HG03196 (cell line): ENCODE data around the gene SAMD15.
"Not testable (repeated sequence)": the region's sequence is repeated elsewhere in the genome, so short reads cannot be mapped to it uniquely, and the experiment has no call there.

Experiments
- ATAC-seq: cut with Tn5 transposase; IDR thresholded peaks from one replicate; pipeline ENCODE4 v1.9.1; 2021; ENCODE audit not compliant: unreplicated experiment

Gene SAMD15

GRCh38 chr14:77376771-77377501 is at the start of gene SAMD15, which contains the start of gene TMED8:
TSS of gene SAMD15 (plus strand) at chr14:77377379. CDS start at chr14:77377419, 40 bp downstream.
TSS of gene TMED8 (minus strand) at chr14:77377094. CDS start at chr14:77377053, 41 bp downstream.
- peak; percentile 82 for ATAC-seq

GRCh38 chr14:77329872-77330271 is 47.3 kb upstream of the SAMD15 start:
- no peak for ATAC-seq

GRCh38 chr14:77335576-77335975 is 41.6 kb upstream of the SAMD15 start:
- no peak for ATAC-seq

- not testable (repeated sequence) for ATAC-seq
Measured at GRCh38 chr14:77337255-77337654, 39.9 kb upstream of the SAMD15 start.

- ATAC-seq: no peak
Measured at GRCh38 chr14:77337880-77338279, 39.3 kb upstream of the SAMD15 start.

GRCh38 chr14:77338302-77338701 is 38.9 kb upstream of the SAMD15 start:
- no peak for ATAC-seq

GRCh38 chr14:77339407-77339806 is 37.8 kb upstream of the SAMD15 start:
- ATAC-seq: no peak

GRCh38 chr14:77340389-77340788 is 36.8 kb upstream of the SAMD15 start:
- no peak for ATAC-seq

- ATAC-seq: no peak
Measured at GRCh38 chr14:77342726-77343397, 34.3 kb upstream of the SAMD15 start.

GRCh38 chr14:77343662-77344061 is 33.5 kb upstream of the SAMD15 start:
- no peak for ATAC-seq

GRCh38 chr14:77344377-77344996 is 32.7 kb upstream of the SAMD15 start:
- ATAC-seq: no peak

GRCh38 chr14:77346495-77346894 is 30.7 kb upstream of the SAMD15 start:
- ATAC-seq: no peak

GRCh38 chr14:77347751-77348150 is 29.4 kb upstream of the SAMD15 start:
- no peak for ATAC-seq

GRCh38 chr14:77353469-77354141 is 23.6 kb upstream of the SAMD15 start:
- ATAC-seq: no peak

- ATAC-seq: no peak
Measured at GRCh38 chr14:77355811-77356210, 21.4 kb upstream of the SAMD15 start.

GRCh38 chr14:77356899-77357298 is 20.3 kb upstream of the SAMD15 start:
- ATAC-seq: no peak

GRCh38 chr14:77359626-77360025 is 17.6 kb upstream of the SAMD15 start:
- ATAC-seq: no peak

GRCh38 chr14:77364146-77364545 is 13.0 kb upstream of the SAMD15 start:
- peak; percentile 49 for ATAC-seq

GRCh38 chr14:77369285-77369684 is 7.9 kb upstream of the SAMD15 start:
- ATAC-seq: no peak

- ATAC-seq: peak; percentile 47
Measured at GRCh38 chr14:77372304-77372841, 4.8 kb upstream of the SAMD15 start.
